Measurements from ENCODE around the gene CD274.

The CD274 gene

DNA sequence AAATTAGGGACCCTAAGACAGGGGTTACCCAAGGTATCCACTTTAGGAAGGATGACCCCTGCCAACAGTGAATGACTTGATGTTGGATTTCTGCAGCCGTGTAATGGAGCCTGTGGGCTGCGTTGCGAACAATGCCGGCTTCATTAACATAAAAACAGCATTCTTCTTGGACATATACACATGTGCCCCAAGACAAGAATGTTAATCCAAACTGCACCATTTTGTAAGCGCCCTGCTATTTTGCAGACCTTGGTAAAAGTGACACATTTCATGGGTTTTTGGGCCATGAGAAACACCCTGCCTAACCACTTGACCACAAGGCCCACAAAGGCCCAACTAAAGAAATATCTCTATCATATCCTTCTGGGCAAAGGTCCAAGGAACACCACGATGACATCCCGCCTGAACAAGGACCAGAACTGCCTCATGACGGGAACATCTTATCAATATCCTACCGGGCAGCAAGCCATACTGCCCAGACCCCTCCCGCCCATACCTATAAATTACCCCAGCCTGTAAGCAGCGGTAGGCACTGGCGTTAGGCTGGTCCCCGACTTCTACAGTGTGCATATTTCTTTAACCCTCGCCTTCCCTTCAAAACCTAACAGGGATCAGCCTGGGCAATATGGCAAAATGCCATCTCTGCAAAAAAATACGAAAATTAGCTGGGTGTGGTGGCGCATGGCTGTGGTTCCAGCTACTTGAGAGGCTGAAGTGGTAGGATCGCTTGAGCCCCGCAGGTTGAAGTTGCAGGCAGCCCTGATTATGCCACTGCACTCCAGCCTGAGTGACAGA is 50.3 kb downstream of the CD274 start:
- no peak for DNase-seq

DNA sequence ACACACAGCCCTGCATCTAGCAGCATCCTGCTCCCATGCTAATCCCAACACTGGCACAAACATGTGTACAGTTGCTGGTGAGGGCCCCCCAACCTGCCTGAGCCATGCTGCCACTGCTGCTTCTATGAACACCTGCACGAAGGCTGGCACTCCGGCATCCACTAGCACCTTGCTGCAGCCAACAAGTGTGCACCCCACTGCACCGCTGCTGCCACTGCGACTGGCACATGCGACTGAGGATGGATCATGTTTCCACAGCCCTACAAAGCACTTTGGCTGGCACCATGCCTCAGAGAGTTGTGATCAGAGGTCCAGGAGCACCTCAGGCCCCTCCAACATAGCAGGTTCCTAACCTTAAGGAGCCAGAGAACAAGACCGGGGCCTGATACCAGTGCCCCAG is 52.2 kb downstream of the CD274 start:
- no peak for DNase-seq

DNA sequence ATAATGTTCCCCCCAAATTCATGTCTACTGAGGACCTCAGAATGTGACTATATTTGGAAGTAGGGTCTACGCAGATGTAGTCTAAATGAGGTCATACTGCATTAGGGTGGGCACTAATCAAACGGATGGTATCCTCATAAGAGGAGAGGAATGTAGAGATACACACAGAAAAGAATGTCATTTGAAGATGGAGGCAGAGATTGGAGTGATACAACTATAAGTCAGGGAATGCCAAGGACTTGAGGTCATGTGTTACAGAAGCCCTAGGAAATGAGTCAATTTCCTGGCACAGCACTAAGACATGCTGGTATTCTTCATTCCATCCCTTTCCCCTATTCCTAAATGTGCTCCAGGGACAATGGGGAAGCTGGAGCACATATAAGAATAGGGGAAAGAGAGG is 59.2 kb downstream of the CD274 start:
- no peak for DNase-seq

DNA sequence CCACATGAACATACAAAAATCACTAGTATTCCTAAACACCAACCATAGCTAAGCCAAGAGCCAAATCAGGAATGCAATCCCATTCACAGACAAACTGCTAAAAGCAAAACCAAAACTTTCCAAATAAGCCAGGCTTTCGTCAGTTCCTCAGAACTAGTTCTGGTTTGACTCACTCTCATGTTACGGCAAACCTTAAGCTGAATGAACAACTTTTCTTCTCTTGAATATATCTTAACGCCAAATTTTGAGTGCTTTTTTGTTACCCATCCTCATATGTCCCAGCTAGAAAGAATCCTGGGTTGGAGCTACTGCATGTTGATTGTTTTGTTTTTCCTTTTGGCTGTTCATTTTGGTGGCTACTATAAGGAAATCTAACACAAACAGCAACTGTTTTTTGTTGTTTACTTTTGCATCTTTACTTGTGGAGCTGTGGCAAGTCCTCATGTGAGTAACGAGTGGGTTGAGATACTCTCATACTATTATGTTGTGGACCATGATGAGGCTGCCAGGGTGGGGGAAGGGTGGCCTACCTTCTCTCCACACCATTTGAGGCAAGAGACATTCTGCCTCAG is 60.1 kb downstream of the CD274 start, which contains the start of gene PDCD1LG2:
PDCD1LG2 (plus strand) TSS at position 172 of the 572 bp plus-strand sequence. CDS start 12,016 bp downstream, outside the sequence.
- DNase-seq: peak; percentile 78 to 79

DNA sequence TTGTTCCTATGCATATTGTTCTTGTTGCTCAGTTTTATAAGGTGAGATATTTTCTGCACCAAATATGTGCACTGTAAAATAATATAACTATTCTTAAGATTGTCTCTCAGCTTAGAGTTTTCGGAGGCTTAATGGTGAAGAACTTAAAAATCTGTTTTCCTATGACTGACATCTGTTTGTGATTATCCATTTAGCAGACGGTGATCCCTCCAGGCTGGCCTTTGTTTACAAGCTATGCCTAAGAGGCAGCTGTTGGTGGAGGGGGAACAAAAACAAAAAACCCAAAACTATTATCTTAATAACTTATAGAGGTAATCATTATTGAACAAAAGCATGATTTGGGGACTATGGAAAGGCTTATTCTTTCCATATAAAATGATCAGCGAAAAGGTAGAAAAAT is 60.6 kb downstream of the CD274 start:
- no peak for DNase-seq

DNA sequence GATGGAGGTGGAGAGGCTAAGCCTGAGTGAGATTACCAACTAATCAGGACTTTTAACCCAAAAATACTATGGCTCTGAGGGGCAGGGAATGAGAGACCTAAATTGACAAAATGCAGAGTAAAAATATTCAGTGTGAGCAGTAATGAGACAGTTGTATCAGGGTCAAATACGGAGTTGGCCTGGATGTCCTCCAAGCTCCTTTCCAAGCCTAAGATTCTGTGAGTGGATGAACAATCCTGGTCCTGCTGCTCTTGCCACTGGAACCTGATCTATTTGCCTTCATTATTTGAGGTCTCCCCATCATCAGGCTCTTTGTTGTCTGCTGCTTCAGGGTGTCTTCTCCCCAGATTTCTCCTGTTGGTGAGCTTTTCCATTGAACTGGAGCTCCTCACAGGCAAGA is 61.1 kb downstream of the CD274 start:
- no peak for DNase-seq

DNA sequence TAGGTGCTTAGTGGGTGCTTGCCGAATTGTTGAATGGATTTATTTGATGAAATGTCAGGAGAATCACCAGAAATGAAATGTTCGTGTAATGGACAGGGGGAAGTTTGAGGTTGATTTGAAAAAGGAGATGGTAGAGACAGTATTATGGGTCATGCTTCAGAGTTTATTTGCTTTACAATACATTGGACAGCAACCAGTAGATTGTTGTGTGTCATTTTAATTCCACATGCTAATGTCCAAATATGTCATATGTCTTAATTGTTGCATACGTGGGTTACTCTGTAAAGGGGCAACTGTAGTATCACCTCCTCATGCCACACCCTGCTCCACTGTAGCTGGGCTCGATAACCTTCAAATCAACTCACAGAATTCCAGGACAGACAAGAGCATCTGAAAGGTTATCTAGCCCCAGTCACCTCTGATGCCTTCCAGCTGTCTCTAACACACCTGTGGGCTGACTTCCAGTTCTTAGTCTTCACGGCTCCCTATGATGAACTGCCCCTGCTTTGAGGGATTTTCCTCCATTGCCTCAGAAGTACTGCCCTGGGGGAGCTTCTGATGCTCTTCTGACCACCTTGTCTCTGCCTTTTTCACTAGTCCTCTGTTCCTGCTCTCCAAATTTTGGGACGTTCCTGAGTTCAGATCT is 61.7 kb downstream of the CD274 start:
- no peak for DNase-seq

DNA sequence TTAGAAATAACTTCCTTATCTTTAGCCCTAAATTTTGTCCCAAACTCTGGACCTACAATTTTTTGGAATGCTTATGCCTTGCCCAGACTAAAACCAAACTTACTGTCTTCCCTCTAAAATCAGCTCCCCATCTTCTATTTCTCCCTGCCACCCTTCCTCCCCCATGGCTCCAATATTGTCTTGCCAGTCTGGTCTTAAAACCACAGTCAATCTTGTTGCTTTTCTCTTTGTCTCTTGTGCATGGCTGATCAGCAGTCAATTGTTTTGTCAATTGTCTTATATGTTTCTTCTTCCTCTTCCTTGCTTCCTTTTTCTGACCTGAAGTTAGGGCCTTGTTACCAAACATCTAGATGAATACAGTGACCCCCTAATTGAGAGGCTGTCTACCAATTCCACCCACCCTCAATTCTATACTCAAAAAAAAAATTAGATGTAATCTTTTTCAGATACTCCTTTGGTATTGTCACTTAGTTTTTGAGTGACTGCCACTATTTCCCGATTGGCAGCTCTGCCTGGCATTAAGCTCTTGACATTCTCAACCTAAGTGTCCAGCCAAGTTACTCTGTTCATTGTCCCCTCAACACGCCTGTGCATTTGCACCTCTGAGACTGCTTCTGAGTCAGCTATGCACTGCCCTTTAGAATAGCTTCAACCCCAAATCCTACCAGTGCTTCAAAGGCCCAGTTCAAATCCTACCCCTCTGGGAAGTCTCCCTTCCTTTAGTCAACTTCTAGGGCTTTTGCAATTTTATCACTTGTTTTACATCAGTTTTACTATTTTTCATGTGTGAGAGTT is 62.5 kb downstream of the CD274 start:
- no peak for DNase-seq

DNA sequence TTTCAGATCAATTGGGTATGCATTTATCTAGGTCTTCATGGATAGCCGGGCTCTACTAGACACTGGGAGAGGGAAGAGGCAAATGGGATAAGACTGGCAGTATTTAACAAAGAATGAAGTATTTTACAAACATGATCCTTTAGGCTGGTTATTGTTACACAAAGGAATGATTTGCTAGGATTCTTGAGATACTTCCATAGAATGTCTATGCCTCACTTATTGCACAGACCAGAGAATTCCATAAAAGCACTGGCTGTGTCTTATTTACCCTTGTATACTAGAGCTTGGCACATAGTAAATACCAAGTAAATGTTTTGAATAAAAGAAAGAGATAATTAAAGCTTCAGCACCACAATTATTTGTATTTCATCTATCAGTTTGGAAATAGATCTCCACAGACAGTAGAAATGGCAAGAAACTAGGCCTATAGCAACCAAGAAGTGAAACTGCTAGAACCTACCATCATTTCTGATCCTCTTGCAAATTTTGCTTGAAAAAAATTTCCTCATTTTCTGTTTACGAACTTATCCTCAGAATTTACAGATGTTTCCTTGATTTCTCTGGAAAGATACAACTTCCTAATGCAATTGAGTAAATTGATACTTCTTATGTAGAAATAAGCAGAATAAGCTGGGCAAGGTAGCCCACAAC is 63.7 kb downstream of the CD274 start:
- no peak for DNase-seq

DNA sequence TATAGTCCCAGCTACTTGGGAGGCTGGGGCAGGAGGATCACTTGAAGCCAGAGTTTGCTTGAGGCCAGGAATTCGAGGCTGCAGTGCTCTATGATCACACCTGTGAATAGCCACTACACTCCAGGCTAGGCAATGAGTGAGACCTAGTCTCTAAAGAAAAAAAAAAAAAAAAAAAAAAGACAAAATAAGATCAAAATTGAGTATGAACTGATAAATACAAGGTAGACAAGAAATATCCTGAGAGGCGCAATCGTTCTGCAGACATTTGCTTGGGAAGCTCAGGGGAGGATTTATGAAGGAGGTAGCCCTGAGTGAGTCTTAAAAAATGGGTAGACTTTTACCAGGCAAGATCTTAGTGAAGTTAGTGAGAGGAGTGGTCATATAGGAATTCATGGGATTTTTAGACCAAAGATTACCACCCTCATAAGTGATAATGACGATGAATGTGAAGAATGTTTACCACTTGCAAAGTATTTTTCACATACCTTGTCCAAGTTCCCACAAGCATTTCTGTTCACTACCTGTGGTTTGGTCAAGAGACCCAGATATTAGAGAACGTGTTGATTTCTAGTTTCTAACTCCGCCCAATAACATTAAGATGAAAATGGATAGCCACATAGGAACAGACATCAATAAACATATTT is 64.4 kb downstream of the CD274 start:
- no peak for DNase-seq

DNA sequence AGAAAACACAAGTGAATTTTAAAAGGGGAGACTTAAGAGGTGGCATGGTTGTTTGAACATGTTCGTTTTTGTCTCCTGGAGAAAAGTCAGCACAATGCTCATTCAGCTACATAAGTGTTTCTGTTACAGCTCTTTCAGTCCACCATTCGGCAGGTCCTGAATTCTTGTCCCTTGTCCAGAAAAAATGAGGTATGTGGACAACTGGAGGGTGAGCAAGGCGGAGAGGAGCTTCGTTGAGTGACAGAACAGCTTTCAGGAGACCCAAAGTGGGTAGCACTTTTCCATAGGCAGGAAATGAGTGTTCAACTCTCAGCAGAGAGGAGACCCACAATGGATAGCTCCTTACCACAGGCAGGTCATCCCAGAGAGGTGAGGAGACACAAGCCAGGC is 64.9 kb downstream of the CD274 start:
- no peak for DNase-seq

DNA sequence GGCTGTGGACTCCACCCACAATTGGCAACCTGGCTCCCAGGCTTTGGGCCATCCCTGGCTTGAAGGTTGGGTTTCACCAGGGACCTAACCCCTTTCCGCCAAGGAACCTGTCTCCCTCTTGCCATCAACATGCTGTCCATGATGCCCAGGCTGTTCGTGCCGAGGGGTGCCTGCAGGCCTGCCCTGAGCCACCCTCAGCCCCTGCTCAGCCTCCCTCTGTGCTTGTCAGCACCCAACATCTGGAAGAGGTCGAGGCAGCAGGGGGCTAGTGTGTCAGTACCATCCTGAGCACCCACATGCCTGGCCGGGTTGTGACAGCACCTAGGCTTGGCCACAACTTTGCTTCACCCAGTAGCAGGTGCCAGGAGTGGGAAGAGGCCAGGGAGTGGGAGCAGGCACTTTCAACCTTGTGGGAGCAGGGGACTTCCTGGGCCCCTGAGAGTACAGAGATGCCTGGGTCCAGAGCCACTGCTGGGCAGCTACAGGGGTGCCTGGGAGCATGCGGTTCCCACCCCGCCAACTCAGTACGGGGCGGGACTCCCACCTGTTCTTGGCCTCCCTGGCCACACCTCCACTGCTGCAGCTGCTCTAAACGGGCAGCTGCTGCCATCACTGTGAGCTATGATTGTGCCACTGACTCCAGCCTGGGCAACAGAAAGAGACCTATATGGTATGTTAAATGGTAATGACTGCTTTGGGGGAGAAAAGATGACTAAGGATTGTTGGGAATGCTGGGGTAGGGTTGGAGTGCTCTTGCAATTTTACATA is 66.3 kb downstream of the CD274 start:
- no peak for DNase-seq

DNA sequence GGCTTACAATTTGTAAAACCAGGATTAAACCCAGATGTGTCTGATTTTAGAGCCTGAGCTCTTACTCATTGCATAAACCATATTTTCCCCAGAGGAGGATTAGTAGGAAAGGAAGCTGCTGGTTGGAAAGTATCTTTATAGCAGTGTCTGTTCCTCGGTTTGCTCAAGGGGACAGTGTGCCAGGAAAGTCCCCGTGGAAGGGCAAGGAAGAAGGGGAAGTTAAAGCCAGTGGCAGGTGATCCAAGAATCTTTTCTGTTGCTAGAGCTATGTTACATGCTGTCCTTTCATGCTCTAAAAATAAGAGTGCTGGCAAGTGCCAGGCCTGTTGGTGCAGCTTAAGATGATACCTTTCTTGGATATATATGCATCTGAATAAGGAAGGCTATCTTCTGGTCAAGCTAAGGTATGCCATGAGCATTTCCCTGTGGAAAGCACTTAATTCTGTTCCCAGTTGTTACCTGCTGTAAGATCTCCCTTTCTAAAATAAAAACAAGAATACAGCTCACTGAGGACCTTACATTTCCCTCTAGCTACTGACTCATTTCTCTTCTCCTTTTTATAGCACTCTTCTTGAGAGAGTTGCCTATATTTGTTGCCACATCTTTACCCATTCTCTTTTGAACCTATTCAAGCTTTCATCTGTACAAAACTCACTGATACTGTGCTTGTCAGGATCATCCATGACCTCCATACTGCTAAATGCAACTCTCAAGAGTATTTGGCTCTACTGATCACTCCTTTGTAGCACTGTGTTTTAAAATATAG is 68.0 kb downstream of the CD274 start:
- DNase-seq: peak; percentile 35 to 45

DNA sequence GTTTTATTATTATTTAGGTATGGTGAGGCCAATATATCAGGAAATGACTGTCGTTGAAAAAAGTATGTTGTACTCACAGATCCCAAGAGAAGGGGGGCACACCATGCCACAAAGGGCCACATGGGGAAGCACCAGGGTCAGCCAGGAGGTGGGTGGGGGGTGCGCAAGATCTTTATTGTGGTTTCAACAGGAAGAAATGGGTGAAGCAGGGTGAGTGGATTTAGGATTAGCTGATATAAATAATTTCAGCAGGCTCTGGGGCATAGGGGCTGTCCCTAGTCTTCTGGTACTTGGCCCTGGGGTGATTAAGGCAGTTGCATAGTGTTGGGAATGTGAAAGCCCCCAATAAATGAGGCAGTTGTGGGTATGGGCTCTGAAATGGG is 68.6 kb downstream of the CD274 start:
- DNase-seq: no peak

Measured in inflammatory macrophage (primary cell).